Measurements from ENCODE around the gene E2F3. TPM values are rescaled to one million over a fixed set of nuclear protein-coding genes. Genes with fewer than 3 reads are reported as not detected.

Gene E2F3
- polyA plus RNA-seq, 6 donors from 2014 or later = 0.94 to 3.4 (median 2.6) TPM

DNA sequence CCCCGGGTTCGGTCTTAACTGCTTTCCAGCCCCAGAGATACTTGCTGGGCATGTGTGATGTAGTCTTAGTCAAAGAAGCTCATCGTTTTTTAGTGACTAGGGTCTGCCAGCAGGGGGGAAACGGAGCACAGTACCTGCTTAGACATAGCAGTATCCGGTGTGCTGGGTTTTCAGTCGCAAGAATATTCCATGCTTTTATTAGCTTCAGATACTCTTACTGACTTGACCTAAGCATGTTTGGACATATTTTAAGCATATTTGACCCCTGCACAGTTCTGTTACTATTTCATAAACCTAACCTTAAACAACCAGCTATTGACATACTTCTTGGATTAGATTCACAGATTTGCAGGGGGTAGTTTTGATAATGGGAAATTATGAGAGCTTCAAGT, 3.0 kb downstream of the E2F3 start:
- peak overlapping the region; percentile 93 to 98 (median 96) for H3K4me3 Mint-ChIP-seq
- ATAC-seq (ENCODE audit: low read depth in 2 of 2) (peak; percentile 32 to 35), DNase-seq (peak; percentile 70)
- H3K36me3 Mint-ChIP-seq = no peaks in the 10 kb centered on the region
- no peaks in the 10 kb centered on the region for H3K9me3 Mint-ChIP-seq
- peaks cover 23 to 37% (median 29%) of the 10 kb centered on the region in 3 donors for H3K4me1 Mint-ChIP-seq
- H3K27ac Mint-ChIP-seq = peak overlapping the region; percentile 86 to 99 (median 96)
- H3K27me3 Mint-ChIP-seq = no peaks in the 10 kb centered on the region

DNA sequence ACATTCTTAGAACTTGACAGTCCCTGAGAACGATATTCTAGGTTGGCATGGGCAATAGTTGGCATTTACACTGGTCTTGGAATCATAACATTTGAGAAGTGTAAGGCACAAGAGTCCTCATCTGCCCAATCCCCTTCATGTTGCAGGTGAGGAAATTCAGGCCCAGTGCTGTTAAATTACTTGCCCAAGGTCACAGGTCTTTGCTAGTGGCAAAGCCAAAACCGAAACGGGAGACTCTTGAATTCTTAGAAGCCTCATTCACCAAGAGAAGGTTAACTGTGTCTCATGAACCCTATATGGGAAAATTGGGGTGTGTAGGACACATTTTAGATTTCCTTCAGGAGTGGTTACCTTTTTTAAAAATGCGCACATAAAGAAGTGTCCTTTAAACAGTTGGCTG, 7.2 kb downstream of the E2F3 start:
- ATAC-seq (ENCODE audit: low read depth in 2 of 2) (no peak), DNase-seq (no peak)
- Mint-ChIP-seq H3K4me3 (peak overlapping the region in 3 of 8 donors; percentile 70 to 88 (median 76)), H3K27ac (peak overlapping the region in 3 of 6 donors; percentile 83 to 94 (median 88)), H3K36me3 (no peaks in the 10 kb centered on the region), H3K4me1 (peaks cover 29 to 52% (median 41%) of the 10 kb centered on the region in 3 donors), H3K27me3 (no peaks in the 10 kb centered on the region), H3K9me3 (no peaks in the 10 kb centered on the region)

DNA sequence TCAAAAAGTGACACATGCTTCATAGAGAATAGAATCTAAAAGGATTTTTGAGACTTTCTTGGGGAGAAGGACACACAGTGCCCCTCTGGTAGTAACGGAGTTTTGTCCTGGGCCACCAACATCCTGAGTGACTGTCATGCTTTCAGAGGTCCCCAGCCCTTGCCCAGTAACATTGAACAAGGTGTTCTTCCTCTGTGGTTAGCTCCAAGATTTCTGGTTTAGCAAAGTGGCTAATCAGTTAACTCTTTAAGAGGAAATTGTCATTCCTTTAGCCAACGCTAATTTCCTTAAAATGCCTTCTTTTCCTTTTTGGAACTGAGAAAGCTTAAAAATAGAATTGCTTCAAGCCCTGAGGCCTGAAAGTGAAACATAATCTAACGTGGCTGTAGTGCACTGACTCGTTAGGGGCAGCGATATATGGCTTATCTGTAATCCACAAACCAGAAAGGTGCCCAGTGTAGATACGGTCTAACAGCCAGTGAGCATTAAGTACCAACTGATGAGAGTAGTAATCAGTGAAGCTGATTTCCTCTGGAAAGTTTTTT, 7.8 kb downstream of the E2F3 start:
- Mint-ChIP-seq H3K27me3 (no peaks in the 10 kb centered on the region), H3K27ac (peak overlapping the region; percentile 83 to 96 (median 89)), H3K36me3 (no peaks in the 10 kb centered on the region), H3K4me3 (peak overlapping the region; percentile 64 to 88 (median 75)), H3K4me1 (peaks cover 24 to 50% (median 34%) of the 10 kb centered on the region in 3 donors), H3K9me3 (no peaks in the 10 kb centered on the region)
- DNase-seq (peak; percentile 36), ATAC-seq (ENCODE audit: low read depth in 2 of 2) (peak; percentile 89 to 96)

GRCh38 chr6:20411544-20411943, 9.9 kb downstream of the E2F3 start:
- peak overlapping the region in 4 of 8 donors; percentile 18 to 79 (median 41) for H3K4me3 Mint-ChIP-seq
- no peaks in the 10 kb centered on the region for H3K36me3 Mint-ChIP-seq
- ATAC-seq (ENCODE audit: low read depth in 2 of 2) = no peak
- H3K4me1 Mint-ChIP-seq = peaks cover 29 to 59% (median 36%) of the 10 kb centered on the region in 3 donors
- no peaks in the 10 kb centered on the region for H3K9me3 Mint-ChIP-seq
- no peak for DNase-seq
- peak overlapping the region in 1 of 6 donors; percentile 24 for H3K27ac Mint-ChIP-seq
- no peaks in the 10 kb centered on the region for H3K27me3 Mint-ChIP-seq

DNA sequence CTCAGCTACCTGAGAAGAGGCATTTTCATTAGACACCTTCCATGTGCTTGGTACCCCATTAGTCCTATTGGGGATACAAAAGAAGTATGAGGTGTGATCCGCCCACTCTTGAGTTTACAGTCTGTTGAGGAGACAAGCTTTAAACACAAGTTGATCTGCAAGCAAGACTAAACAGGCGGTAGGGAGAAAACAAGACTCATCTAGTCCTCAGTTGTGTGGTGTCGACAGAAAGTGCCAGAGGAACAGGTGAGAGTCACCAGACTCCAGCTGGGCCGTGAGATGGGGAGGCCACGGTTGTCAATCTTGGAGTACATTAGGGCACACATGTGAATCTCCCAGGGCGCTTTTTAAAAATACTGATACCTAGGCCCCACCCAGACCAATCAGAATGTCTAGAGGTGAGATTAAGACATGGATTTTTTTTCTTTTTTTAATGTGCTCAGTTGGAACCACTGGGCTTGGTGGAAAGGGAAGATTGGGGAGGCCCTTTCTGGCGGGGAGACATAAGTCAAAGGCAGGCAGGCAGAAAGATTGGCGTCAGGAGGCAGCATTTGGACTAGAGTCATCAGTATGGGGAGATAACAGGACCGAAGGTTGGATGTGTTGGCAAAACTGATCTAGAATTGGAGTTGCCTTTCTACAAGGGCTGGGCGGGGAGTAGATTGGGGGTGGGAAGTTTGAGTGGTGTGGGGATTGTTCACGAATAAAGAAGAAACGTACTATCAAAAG, 10.4 kb downstream of the E2F3 start:
- Mint-ChIP-seq H3K27me3 (no peaks in the 10 kb centered on the region), H3K27ac (peak overlapping the region in 1 of 6 donors; percentile 52), H3K4me1 (peaks cover 29 to 64% (median 39%) of the 10 kb centered on the region in 3 donors), H3K4me3 (peak overlapping the region in 1 of 8 donors; percentile 26), H3K9me3 (no peaks in the 10 kb centered on the region), H3K36me3 (no peaks in the 10 kb centered on the region)
- ATAC-seq (ENCODE audit: low read depth in 2 of 2) (no peak), DNase-seq (no peak)

GRCh38 chr6:20412682-20413073, 11.0 kb downstream of the E2F3 start:
- H3K27me3 Mint-ChIP-seq = no peaks in the 10 kb centered on the region
- H3K27ac Mint-ChIP-seq = no peak overlapping the region
- ATAC-seq (ENCODE audit: low read depth in 2 of 2) (no peak), DNase-seq (no peak)
- no peaks in the 10 kb centered on the region for H3K36me3 Mint-ChIP-seq
- H3K4me1 Mint-ChIP-seq = peaks cover 31 to 67% (median 42%) of the 10 kb centered on the region in 3 donors
- no peaks in the 10 kb centered on the region for H3K9me3 Mint-ChIP-seq
- no peak overlapping the region for H3K4me3 Mint-ChIP-seq

GRCh38 chr6:20413826-20414225, 12.1 kb downstream of the E2F3 start:
- H3K36me3 Mint-ChIP-seq = no peaks in the 10 kb centered on the region
- peaks cover 37 to 75% (median 52%) of the 10 kb centered on the region in 3 donors for H3K4me1 Mint-ChIP-seq
- no peak for ATAC-seq (ENCODE audit: low read depth in 2 of 2)
- H3K27ac Mint-ChIP-seq = peak overlapping the region in 1 of 6 donors; percentile 73
- no peaks in the 10 kb centered on the region for H3K27me3 Mint-ChIP-seq
- H3K9me3 Mint-ChIP-seq = no peaks in the 10 kb centered on the region
- no peak for DNase-seq
- H3K4me3 Mint-ChIP-seq = no peak overlapping the region

DNA sequence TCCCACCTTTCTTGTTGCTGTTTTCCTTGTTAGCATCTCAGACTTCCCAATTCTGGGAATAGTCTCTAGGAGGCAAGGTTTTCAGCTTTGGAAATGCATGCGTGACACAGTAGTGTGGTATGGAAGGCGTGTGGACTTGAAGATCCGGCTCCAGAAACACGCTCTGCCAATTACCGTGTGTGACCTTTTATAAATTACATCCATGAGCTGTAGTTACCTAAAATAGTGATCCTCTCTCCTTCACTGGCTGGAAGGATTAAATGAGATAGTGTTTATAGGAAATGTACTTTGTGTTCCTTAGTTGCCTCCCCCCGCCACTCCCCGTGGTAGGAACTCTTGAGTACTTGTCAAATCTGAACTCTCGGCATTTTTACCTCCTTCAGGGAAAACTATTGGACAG, 13.0 kb downstream of the E2F3 start:
- Mint-ChIP-seq H3K27ac (peak overlapping the region in 2 of 6 donors; percentile 43 to 72), H3K4me3 (no peak overlapping the region), H3K36me3 (no peaks in the 10 kb centered on the region), H3K9me3 (no peaks in the 10 kb centered on the region), H3K27me3 (no peaks in the 10 kb centered on the region), H3K4me1 (peaks cover 36 to 68% (median 47%) of the 10 kb centered on the region in 3 donors)
- no peak for DNase-seq
- ATAC-seq (ENCODE audit: low read depth in 2 of 2) = no peak

DNA sequence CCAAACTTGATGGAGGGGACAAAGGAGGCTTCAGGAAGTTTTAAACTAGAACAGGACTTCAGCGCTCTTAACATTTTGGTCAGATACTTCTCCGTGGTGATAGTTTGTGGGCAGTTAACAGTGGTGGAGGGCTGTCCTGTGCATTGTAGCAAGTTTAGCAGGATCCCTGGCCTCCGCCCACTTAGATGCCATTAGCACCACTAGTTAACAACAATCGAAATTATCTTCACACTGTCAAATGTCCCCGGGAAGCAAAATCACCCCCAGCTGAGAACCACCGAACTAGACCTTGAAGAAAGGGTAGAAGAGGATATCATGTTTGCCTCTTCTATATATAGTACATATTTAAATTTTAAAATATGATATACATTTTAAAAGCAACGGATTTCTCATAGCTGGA, 13.6 kb downstream of the E2F3 start:
- no peaks in the 10 kb centered on the region for H3K9me3 Mint-ChIP-seq
- peak overlapping the region in 2 of 6 donors; percentile 24 to 43 for H3K27ac Mint-ChIP-seq
- DNase-seq (no peak), ATAC-seq (ENCODE audit: low read depth in 2 of 2) (no peak)
- no peaks in the 10 kb centered on the region for H3K27me3 Mint-ChIP-seq
- H3K4me1 Mint-ChIP-seq = peaks cover 30 to 64% (median 41%) of the 10 kb centered on the region in 3 donors
- H3K4me3 Mint-ChIP-seq = no peak overlapping the region
- no peaks in the 10 kb centered on the region for H3K36me3 Mint-ChIP-seq

DNA sequence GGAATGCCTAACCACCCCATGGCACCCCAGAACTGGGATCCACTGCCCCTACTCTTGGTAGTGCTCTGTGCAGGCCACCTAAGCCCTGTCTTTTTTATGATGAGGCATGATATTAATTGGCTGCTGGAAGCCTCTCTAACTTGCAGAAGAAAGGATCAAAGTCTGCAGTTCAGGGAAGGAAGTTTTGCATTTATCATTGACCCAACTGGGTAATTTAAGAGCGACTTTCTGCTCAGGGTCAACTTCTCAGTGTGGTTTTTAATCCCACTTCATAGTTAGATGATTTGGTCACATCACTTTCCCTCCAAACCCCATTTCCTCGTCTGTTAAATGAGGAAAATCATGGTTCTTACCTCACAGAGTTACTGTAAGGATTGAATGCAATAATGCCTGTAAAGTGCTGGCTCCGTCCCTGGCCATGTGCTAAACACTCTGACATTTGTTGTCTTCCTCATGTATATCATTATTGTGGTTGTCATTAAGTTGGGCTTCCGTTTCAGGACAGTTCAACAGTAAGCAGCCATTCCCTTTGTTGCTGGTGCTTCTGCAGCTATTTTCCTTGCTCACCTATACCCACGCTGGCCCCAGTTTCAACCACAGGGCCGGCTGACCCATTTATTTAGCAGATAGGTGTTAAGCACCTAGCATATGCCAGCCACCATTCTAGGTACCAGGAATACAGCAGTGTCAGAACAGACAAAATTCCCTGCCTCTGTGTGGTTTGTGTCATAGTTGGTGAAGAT, 14.2 kb downstream of the E2F3 start:
- Mint-ChIP-seq H3K36me3 (peaks cover 2 to 3% of the 10 kb centered on the region in 2 donors), H3K27ac (peak overlapping the region in 2 of 6 donors; percentile 24 to 84), H3K9me3 (no peaks in the 10 kb centered on the region), H3K4me3 (no peak overlapping the region), H3K27me3 (no peaks in the 10 kb centered on the region), H3K4me1 (peaks cover 30 to 58% (median 39%) of the 10 kb centered on the region in 3 donors)
- ATAC-seq (ENCODE audit: low read depth in 2 of 2) = no peak
- DNase-seq = no peak

- peaks cover 22 to 53% (median 30%) of the 10 kb centered on the region in 3 donors for H3K4me1 Mint-ChIP-seq
- peak overlapping the region in 4 of 6 donors; percentile 37 to 85 (median 63) for H3K27ac Mint-ChIP-seq
- no peaks in the 10 kb centered on the region for H3K9me3 Mint-ChIP-seq
- peaks cover 8% of the 10 kb centered on the region in 2 donors for H3K36me3 Mint-ChIP-seq
- H3K27me3 Mint-ChIP-seq = no peaks in the 10 kb centered on the region
- DNase-seq (no peak), ATAC-seq (ENCODE audit: low read depth in 2 of 2) (no peak)
- no peak overlapping the region for H3K4me3 Mint-ChIP-seq
Observed at GRCh38 chr6:20416567-20417345, 15.1 kb downstream of the E2F3 start.

- Mint-ChIP-seq H3K4me1 (peaks cover 25 to 47% (median 32%) of the 10 kb centered on the region in 3 donors), H3K36me3 (peaks cover 12 to 14% of the 10 kb centered on the region in 2 donors), H3K27me3 (no peaks in the 10 kb centered on the region), H3K4me3 (peak overlapping the region in 4 of 8 donors; percentile 14 to 65 (median 56)), H3K9me3 (peaks cover 0 to 3% (median 0%) of the 10 kb centered on the region in 7 donors), H3K27ac (peak overlapping the region in 5 of 6 donors; percentile 18 to 79 (median 62))
- ATAC-seq (ENCODE audit: low read depth in 2 of 2) (no peak), DNase-seq (no peak)
Observed at GRCh38 chr6:20417819-20418218, 16.1 kb downstream of the E2F3 start.
